Stimulated activated naive CD8-positive, alpha-beta T cell treated with anti-CD3 and anti-CD28 coated beads, Interleukin-15, Interleukin-2, amounts not matched to agents 100 ng/mL and 50 ng/mL, for 24 hours (primary cell): ENCODE results near the gene MECR.

Experiments
- H3K27ac Mint-ChIP-seq: one replicate; pipeline ENCODE4 v1.8.0; 2021; ENCODE audit warnings: mild to moderate bottlenecking, mixed read lengths
- H3K27me3 Mint-ChIP-seq: one replicate; pipeline ENCODE4 v1.8.0; 2021; ENCODE audit warnings: mixed read lengths
- H3K36me3 Mint-ChIP-seq: one replicate; pipeline ENCODE4 v1.8.0; 2021; ENCODE audit warnings: low read depth, mixed read lengths
- H3K4me1 Mint-ChIP-seq: one replicate; pipeline ENCODE4 v1.8.0; 2021; ENCODE audit warnings: low read depth, mixed read lengths
- H3K4me3 Mint-ChIP-seq: one replicate; pipeline ENCODE4 v1.8.0; 2021; ENCODE audit warnings: mild to moderate bottlenecking, mixed read lengths
- H3K9me3 Mint-ChIP-seq: one replicate; pipeline ENCODE4 v1.8.0; 2021; ENCODE audit warnings: mixed read lengths

Gene MECR

DNA sequence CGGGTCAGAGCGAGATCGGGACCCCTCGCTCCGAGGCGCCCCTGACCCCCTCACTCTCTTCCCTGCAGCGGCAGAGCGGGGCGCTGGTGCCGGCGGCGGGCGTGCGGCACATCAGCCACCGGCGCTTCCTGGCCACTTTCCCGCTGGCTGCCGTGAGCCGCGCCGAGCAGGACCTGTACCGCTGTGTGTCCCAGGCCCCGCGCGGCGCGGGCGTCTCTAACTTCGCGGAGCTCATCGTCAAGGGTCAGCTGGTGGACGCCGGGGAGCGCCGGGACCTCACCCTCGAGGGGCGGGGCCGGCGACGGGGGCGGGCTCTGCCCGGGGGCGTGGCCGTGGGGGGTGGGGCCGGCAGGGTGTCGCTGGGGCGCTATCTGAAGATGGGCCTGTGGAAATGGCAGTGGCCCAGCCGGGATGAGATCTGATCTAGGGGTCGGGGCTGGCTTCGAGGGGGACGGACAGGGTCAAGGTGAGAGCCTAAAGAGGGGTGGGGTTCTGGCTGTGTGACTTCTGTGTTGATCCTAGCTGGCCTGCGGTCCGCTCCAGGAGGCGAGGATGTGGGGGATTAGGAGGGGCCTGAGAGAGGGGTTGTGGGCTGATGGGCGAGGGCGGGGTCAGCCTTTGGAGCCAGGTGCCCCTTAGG is 29.2 kb upstream of the MECR start:
- H3K4me3 Mint-ChIP-seq: peak overlapping the region; percentile 68
- peaks cover 51% of the 10 kb centered on the region for H3K27me3 Mint-ChIP-seq
- H3K36me3 Mint-ChIP-seq: no peaks in the 10 kb centered on the region
- no peaks in the 10 kb centered on the region for H3K4me1 Mint-ChIP-seq
- H3K27ac Mint-ChIP-seq: no peak overlapping the region
- no peaks in the 10 kb centered on the region for H3K9me3 Mint-ChIP-seq

GRCh38 chr1:29258976-29259801 is 28.5 kb upstream of the MECR start:
- Mint-ChIP-seq H3K36me3 (no peaks in the 10 kb centered on the region), H3K27ac (no peak overlapping the region), H3K27me3 (peaks cover 48% of the 10 kb centered on the region), H3K9me3 (no peaks in the 10 kb centered on the region), H3K4me3 (peak overlapping the region; percentile 68), H3K4me1 (no peaks in the 10 kb centered on the region)

DNA sequence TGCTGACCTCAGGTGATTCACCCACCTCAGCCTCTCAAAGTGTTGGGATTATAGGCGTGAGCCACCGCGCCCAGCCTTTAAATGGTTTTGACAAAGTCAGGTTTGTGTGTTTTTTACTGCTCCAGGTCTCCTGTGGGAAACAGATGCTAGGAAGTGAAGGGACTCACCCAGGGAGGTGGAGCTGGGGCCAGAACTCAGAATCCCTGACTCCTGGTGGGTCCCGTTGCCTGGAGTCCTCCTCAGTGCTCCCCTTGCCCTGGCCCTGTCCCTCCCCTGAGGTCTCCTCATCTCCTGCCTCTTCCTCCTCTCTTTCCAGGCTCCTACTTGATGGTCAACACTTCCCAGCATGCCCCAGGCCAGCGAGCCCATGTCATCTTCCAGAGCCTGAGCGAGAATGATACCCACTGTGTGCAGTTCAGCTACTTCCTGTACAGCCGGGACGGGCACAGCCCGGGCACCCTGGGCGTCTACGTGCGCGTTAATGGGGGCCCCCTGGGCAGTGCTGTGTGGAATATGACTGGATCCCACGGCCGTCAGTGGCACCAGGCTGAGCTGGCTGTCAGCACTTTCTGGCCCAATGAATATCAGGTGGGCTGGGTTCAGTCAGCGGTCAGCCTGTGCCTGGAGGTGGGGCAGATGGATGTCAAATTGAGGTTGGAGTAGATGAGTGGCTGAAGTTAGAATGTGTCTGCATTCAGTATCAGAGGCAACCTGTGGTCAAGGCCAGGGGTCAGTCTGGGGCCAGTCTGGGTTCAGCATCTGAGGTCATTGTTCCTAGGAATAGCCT is 27.6 kb upstream of the MECR start:
- Mint-ChIP-seq H3K9me3 (no peaks in the 10 kb centered on the region), H3K4me1 (no peaks in the 10 kb centered on the region), H3K4me3 (peak overlapping the region; percentile 10), H3K36me3 (no peaks in the 10 kb centered on the region), H3K27ac (no peak overlapping the region), H3K27me3 (peaks cover 45% of the 10 kb centered on the region)

DNA sequence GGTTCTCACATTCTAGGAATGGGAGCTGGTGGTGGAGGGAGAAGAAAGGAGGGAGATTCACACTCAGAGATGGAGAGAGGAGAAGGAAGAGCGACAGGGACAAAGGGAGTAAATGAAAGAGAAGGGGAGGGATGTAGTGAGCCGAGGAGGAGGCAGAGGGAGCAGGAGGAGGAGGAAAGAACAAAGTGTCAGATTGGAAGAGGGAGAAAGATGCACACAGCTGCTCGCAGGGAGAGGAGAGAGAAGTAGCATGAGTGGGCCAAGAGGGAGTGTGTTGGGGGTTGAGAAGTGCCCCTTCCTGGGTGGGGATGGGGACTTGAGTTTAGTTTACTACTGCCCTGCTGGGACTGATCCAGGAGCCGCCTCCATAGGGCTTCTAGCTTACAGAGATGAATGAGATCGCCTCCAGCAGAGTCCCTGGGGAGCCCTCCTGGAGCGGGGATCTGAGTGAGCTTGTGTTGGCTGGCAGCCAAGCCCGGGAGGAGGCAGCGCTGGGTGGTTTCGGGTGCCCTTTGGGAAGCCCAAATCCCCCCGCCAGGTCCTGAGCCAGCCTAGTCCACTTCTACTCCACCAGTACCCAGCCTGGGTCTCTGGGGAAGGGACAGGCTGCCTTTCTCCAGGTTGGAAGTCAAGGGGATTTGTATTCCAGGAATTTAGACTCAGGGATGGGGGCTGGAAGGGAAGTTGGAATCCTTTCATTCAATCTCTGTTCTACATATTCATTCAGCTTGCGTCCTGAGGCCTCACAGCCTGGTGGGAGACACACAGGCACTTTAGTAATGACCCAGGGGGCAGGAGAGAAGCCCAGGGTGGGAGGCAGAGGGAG is 26.5 kb upstream of the MECR start:
- Mint-ChIP-seq H3K36me3 (no peaks in the 10 kb centered on the region), H3K4me3 (no peak overlapping the region), H3K4me1 (no peaks in the 10 kb centered on the region), H3K27ac (no peak overlapping the region), H3K9me3 (no peaks in the 10 kb centered on the region), H3K27me3 (peaks cover 38% of the 10 kb centered on the region)

- Mint-ChIP-seq H3K36me3 (no peaks in the 10 kb centered on the region), H3K9me3 (no peaks in the 10 kb centered on the region), H3K27ac (no peak overlapping the region)
These were observed 25.7 kb upstream of the MECR start for GRCh38 chr1:29256394-29256793.

DNA sequence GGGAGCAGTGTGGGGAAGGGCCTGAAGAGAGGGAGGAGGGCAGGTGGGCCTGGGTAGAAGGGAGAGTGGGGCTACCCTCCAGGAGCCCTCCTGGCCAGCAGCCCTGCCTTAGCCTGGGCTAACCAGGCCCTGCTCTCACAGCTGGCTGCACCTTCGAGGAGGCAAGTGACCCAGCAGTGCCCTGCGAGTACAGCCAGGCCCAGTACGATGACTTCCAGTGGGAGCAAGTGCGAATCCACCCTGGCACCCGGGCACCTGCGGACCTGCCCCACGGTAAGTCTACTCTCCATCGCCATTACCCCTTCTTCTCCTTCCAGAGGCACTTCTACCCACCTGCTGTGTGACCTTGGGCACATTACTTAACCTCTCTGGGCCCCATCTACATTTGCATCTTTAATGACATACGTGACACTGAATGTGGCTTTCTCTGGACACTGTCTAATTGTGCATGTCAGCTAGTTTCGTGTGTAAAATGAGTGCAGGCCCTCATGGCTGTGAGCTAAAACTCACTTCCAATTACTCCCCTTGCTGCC is 24.5 kb upstream of the MECR start:
- no peak overlapping the region for H3K27ac Mint-ChIP-seq
- no peaks in the 10 kb centered on the region for H3K36me3 Mint-ChIP-seq
- H3K4me1 Mint-ChIP-seq: no peaks in the 10 kb centered on the region
- no peaks in the 10 kb centered on the region for H3K9me3 Mint-ChIP-seq
- no peak overlapping the region for H3K4me3 Mint-ChIP-seq
- peaks cover 18% of the 10 kb centered on the region for H3K27me3 Mint-ChIP-seq

More at GRCh38 chr1:29256394-29256793, 25.7 kb upstream of the MECR start:
- H3K4me1 Mint-ChIP-seq: no peaks in the 10 kb centered on the region
- H3K27me3 Mint-ChIP-seq: peaks cover 30% of the 10 kb centered on the region
- H3K4me3 Mint-ChIP-seq: no peak overlapping the region

- Mint-ChIP-seq H3K36me3 (no peaks in the 10 kb centered on the region), H3K27ac (no peak overlapping the region), H3K4me1 (no peaks in the 10 kb centered on the region), H3K9me3 (no peaks in the 10 kb centered on the region), H3K4me3 (no peak overlapping the region), H3K27me3 (peaks cover 16% of the 10 kb centered on the region)
These were observed 23.6 kb upstream of the MECR start for GRCh38 chr1:29254346-29254745.

- Mint-ChIP-seq H3K36me3 (no peaks in the 10 kb centered on the region), H3K4me1 (no peaks in the 10 kb centered on the region), H3K27ac (no peak overlapping the region), H3K4me3 (no peak overlapping the region), H3K9me3 (no peaks in the 10 kb centered on the region), H3K27me3 (peaks cover 15% of the 10 kb centered on the region)
These were observed 22.4 kb upstream of the MECR start for GRCh38 chr1:29253180-29253579.

GRCh38 chr1:29251164-29252124 is 20.7 kb upstream of the MECR start:
- Mint-ChIP-seq H3K4me1 (no peaks in the 10 kb centered on the region), H3K36me3 (no peaks in the 10 kb centered on the region), H3K9me3 (no peaks in the 10 kb centered on the region), H3K4me3 (no peak overlapping the region), H3K27me3 (peaks cover 7% of the 10 kb centered on the region), H3K27ac (no peak overlapping the region)

DNA sequence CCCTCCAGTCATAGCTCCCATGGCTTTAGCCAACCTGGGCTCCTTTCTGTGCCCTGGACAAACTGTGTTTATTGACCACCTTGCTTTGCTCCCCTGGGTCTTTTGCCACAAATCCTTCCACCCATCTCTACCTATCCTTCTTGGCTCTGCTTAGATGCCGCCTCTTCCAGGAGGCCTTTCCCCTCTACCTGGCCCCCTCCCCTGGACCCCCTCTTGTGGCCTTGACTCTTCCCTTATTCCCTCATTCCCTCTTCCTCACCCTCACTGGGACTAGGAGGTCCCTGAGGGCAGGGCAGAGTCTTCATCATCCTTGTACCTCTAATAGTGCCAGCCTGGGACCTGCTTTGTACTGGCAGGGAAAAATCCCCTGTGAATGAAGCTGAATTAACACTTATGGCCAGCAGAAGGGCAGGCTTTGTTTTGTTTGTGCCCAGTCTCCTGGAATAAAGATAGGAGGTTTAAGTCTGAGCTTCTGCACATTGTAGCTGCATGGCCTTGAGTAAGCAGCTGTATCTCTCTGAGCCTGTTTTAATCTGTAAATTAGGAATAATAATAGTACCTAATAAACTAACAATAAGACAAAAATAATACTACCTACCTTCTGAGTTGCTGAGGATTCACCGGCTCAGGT is 19.3 kb upstream of the MECR start:
- H3K9me3 Mint-ChIP-seq: no peaks in the 10 kb centered on the region
- no peak overlapping the region for H3K4me3 Mint-ChIP-seq
- no peaks in the 10 kb centered on the region for H3K36me3 Mint-ChIP-seq
- H3K27me3 Mint-ChIP-seq: peaks cover 7% of the 10 kb centered on the region
- H3K27ac Mint-ChIP-seq: no peak overlapping the region
- H3K4me1 Mint-ChIP-seq: no peaks in the 10 kb centered on the region

DNA sequence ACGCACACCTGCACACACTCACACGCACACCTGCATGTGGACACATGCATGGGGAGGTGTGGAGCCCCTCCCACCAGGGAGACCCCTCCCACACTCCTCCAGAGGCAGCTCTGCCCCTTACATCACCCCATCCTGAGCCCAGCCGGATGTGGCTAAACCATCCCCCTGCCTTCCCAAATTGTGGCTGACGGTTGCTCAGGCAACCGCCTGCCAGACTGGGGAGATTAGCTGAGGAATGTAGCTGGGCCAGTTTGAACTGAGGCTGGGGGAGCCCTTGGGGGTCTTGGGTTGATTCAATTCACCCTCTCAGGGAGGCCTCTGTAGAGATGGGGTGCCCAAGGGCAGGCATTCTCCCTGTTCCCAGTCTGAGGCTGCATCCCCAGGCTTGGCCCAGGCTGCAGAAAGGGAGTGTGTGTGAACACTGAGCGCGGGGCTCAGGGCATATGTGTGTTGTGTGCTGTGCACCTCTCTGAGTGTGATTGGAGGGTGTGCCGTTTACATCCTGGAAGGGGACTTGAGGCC is 18.5 kb upstream of the MECR start:
- H3K4me1 Mint-ChIP-seq: no peaks in the 10 kb centered on the region
- peaks cover 7% of the 10 kb centered on the region for H3K27me3 Mint-ChIP-seq
- H3K9me3 Mint-ChIP-seq: no peaks in the 10 kb centered on the region
- no peaks in the 10 kb centered on the region for H3K36me3 Mint-ChIP-seq
- no peak overlapping the region for H3K27ac Mint-ChIP-seq
- no peak overlapping the region for H3K4me3 Mint-ChIP-seq

GRCh38 chr1:29248409-29248808 is 17.7 kb upstream of the MECR start:
- no peak overlapping the region for H3K27ac Mint-ChIP-seq
- H3K4me1 Mint-ChIP-seq: no peaks in the 10 kb centered on the region
- peaks cover 7% of the 10 kb centered on the region for H3K27me3 Mint-ChIP-seq
- H3K36me3 Mint-ChIP-seq: no peaks in the 10 kb centered on the region
- no peaks in the 10 kb centered on the region for H3K9me3 Mint-ChIP-seq
- no peak overlapping the region for H3K4me3 Mint-ChIP-seq
